UCSD-AML1 (cell line): ENCODE data around the gene VEGFD.

Source experiments
- DNase-seq: peaks from one replicate; lab custom pipeline; 2025; ENCODE audit not compliant: unreplicated experiment; lab: John Stamatoyannopoulos, UW

VEGFD gene

DNA sequence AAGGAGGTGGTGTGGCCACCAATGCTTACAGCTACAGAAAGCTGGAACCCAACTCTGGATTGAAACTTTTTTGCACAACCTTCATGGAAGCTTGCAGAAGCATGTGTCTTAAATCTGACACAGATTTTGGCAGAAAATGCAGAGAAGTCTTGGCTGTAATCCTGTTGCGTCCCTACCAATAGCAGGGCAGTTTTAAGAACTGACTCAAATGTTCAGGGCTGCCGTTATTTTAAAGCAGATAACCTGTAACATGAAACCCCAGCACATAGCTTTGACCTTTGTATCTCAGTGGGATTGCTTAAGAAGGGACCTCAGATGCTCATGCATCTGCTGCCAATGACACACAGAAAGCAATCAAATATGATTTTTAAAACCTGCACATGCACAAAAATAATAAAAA lies at the start of gene VEGFD:
Gene VEGFD, minus strand, starts transcription at position 110 of the 400 bp plus-strand sequence. CDS start 467 bp downstream, outside the sequence.
- DNase-seq, result no peak

DNA sequence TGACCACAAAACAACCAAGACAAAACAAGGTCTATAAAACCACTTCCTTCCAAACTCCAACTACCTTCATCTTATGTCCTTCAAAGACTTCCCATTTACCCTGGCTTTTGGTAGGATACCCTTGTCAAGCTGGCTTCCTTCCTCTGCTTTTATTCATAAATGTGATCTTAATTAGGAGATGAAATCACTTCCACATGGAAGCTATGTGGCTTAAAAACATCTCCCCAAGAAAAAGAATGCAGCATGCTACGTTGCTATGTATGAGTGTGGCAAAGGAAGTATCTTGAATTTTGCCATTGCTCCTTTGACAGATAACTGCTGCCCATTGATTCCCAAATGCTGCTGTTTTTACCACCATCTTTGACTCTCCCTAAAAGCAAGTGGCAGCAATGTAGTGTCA lies 46.4 kb upstream of the VEGFD start:
- DNase-seq, result no peak

GRCh38 chrX:15430076-15430475 lies 45.9 kb upstream of the VEGFD start:
- no peak for DNase-seq

- DNase-seq, result no peak
Observed at GRCh38 chrX:15425024-15425423, 40.8 kb upstream of the VEGFD start.

- no peak for DNase-seq
Observed at GRCh38 chrX:15418707-15419181, 34.5 kb upstream of the VEGFD start.

DNA sequence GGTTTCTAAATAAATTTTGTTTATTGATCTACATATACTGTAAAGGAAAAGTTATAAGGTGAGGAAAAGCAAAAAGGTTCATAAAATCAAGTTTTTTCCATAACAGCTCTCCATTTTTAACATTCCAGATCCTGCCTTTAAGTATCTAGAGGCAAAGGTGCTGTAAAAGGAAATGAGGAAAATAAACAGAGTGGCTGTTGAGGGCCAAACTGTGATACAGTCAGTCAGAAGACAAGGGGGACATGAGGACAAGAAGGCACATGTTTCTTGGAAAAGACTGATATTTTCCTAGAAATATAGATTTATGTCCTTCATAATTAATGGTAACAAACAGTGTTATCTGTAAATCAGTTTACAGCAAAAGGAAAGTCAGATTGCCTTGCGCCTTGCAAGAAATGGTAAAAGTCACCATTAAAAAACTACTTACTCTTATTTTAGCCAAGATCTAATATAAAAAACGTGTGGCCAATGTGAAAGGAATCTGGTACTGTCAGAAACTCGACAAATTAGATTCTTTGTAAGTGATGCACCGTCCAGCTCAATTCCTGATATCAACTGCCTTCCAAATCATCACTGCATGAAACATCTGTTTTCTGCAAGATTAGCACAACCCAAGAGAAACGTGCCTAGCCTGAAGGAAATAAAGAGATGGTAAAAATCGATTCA lies 34.0 kb upstream of the VEGFD start:
- no peak for DNase-seq

DNA sequence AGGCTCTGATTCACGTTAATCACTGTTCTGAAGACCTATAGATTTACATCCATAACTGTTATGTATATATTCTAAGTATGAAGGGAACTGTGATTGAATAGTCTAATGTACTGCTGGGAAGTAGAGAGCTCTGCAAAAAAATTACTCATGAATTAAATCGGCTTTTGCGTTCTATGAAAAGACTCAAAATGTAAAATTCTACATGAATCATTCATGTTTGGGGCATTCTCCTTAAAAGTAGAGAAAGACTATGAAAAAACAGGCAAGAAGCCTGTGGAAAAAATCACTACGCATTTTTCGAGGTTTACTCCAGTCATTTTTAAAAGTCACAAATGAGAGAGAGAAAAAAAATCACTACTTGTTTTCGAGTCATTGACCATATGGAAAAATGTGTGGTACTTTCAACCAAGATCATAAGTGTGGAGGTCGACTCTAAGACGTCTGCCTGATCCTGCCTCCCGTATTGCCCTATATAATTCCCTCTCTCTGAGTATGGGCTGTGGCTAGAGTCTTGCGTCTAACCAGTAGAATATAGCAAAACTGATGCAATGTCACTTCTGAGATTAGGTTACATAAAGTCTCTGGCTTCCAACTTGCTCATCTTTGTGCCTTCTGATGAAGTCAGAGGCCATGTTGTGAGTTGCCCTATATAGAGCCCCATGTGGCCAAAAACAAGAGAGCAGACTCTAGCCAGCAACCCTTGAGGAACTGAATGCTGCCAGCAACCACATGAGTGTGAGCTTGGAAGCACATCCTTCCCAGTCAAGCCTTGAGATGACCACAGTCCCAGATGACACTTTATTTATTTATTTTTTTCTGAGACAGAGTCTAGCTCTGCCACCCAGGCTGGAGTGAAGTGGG lies 32.1 kb upstream of the VEGFD start:
- DNase-seq, result no peak

DNA sequence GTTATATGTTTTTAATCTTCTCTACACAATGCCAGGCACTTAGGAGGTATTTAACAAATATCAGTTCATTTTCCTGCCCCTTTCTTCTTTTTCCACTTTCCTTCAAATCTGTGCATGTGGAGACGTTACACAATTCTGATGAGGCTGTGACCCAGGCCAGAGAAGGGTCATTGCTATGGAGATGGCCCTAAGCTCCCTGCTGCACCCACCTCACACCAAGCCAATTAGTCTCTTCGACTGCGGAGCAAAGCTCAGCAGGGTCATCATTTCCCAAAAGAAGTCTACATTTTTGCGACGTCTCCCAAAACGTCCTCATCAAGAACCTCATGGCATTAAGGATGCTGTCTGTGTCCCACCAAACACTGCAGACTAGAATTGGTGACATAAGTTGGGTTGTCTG lies 28.9 kb upstream of the VEGFD start:
- no peak for DNase-seq

DNA sequence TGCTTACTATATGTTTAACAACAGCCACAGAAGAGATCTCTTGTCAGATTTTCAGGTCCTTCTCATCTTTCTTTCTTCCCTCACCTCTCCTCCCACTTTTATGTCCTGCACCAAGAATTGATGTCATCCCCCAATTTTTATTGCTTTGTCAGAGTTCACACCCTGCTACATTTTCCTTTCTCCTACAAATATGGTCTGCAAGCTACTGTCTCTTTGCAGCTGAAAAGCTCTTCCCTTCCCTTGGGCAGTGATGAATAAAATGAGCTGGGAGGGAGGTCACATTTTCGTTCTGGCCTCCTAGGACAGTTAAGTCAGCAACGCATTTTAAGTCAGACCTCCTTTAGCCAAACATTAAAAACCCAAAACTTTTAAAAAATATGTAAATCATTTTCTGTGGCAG lies 26.7 kb upstream of the VEGFD start:
- DNase-seq, result no peak

DNA sequence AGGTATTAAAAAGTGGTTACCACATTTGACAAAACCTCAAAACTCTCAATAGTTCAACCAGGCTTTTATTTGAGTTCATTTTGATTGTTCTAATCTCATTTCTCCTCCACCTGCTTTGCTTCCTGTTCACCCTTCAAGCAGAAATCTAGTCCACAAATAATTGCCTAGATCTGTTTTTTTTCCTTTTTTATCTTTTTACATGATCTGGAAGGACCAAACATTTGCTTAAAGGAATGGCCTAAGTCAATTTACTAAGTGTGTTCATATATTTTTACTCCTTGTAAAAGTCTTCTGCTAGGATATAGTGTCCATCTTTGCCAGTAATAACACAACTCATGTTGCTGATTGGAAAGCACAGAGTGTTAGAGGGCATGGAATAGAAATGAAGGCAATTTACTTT lies 26.2 kb upstream of the VEGFD start:
- no peak for DNase-seq

- DNase-seq, result no peak
Observed at GRCh38 chrX:15405846-15406245, 21.6 kb upstream of the VEGFD start.

DNA sequence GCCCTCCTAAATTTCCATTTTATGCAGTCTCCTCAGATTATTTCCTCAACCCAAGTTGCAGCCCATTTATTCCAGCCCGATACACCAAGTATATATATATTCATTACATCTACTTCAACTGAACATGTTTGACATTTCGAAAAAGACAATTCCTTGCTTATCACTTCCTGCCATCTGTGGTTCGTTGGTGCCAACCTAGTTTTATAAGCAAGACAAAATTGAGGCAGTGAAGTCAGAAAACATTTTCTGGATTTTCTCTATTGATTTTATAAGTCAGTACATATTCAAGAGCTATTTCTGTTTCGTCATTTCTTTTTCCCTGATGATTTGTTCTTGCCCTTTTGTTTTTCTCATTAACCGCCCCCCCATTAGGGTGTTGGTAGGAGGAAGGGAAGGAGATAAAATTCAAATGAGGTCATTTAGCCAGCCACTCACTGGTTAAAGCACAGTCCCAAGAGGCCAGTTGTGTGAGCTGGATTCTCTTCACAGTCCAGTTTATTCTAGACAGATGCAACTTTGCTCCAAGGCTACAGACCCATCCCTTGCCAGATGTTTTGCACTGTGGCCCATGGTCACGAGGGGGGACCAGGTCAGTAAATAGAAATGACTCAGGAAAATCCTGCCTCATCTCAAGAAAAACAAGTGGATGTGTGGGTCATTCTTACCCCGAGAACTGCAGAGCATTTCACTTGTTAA lies 20.3 kb upstream of the VEGFD start:
- DNase-seq, result no peak

DNA sequence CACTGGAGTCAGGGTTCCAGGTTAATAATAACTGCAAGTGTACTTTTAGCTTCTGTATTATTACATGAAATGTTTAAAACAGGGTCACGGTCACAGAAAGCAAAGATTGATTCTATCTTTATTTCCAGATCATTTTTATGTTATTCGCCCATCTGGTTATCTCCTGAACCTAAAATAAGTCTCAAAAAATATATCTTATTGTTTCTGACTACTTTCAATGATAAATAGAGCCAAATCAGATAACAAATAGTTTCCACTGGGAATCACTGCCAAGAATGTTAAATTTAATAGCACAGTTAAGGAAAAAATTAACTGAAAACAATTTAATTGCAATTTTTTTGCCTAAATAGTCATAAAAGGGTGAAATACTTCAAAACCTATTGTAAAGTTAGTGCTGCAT lies 17.2 kb upstream of the VEGFD start:
- DNase-seq, result no peak

DNA sequence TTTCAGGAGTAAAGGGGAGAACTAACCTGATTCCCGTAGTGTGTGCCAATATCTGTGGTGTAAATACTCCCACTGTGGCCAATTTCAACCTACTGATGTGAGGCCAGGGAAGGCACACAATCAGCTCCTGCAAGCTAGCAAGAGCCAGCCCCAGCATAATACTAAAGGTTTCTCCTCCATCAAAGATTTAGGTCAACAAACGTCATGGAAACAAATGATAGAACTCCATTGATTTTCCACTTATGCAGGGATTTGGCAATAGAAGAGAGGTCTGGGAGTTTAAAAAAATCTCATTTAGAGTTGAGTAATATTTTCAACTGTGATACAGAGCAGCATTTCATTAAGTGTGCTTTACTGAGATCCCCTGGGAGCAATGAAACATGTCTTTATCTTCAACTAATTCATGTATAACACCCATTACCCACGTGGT lies 15.8 kb upstream of the VEGFD start:
- DNase-seq, result no peak

GRCh38 chrX:15398874-15399273 lies 14.7 kb upstream of the VEGFD start:
- DNase-seq, result no peak

DNA sequence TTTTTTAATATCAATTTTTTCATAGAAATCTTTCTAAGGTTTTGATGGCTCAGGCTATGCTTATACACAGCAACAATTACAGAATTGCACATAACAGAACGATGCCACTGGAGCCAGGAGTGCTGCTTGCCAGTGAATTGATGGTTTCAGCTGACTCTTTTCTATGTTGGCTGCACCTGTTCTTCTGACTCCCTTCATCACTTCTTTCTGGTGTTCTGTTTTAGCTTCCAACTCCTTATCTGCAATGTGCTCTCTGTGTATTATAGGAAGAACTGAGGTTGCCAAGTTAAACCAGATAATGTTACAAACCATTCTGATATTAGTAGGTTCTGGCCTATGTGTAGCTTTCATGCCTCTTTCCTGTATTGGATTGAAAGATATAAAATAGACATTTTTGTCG lies 11.6 kb upstream of the VEGFD start:
- DNase-seq, result no peak

GRCh38 chrX:15391850-15392249 lies 7.6 kb upstream of the VEGFD start:
- DNase-seq, result no peak

GRCh38 chrX:15382813-15383212 lies 1.4 kb downstream of the VEGFD start:
- no peak for DNase-seq

- no peak for DNase-seq
Observed at GRCh38 chrX:15376956-15377355, 7.3 kb downstream of the VEGFD start.

GRCh38 chrX:15373976-15374375 lies 10.2 kb downstream of the VEGFD start:
- DNase-seq, result no peak

GRCh38 chrX:15366506-15367352 lies 17.5 kb downstream of the VEGFD start:
- DNase-seq, result no peak
